Uterus (tissue), 4 donors: ENCODE data around the gene MS4A2. TPM values are rescaled to one million over a fixed set of nuclear protein-coding genes. Genes with fewer than 3 reads are reported as not detected.

Experiments used
- DNase-seq, 2 donors: peaks; one replicate each; pipeline ENCODE4 v3.0.0-alpha.2; 2019 to 2020
- H3K27ac ChIP-seq, 2 donors: fragments of 200-600 bp; sonication (generic); 1 replicate in 1 of 2; 2 replicates in 1 of 2; pipeline ENCODE4 v1.5.1; 2016 to 2018
- H3K27me3 ChIP-seq, 2 donors: fragments of 200-600 bp; sonication (generic); one replicate each; pipeline ENCODE4 v1.5.1; 2018 to 2019; ENCODE audit warnings: control low read depth in 1 of 2
- H3K36me3 ChIP-seq, 2 donors: fragments of 200-600 bp; sonication (generic); one replicate each; pipeline ENCODE4 v1.5.1; 2019; ENCODE audit warnings: control low read depth in 1 of 2
- H3K4me1 ChIP-seq, 2 donors: fragments of 200-600 bp; sonication (generic); one replicate each; pipeline ENCODE4 v1.5.1; 2018 to 2019; ENCODE audit warnings: control low read depth in 1 of 2
- H3K4me3 ChIP-seq, 2 donors: fragments of 200-600 bp; sonication (generic); 1 replicate in 1 of 2; 2 replicates in 1 of 2; pipeline ENCODE4 v1.5.1; 2018 to 2019; ENCODE audit warnings: mild to moderate bottlenecking in 1 of 2
- H3K9me3 ChIP-seq, 2 donors: fragments of 200-600 bp; sonication (generic); one replicate each; pipeline ENCODE4 v1.5.1; 2019; ENCODE audit warnings: control low read depth in 1 of 2
- CTCF ChIP-seq, 4 experiments: fragments of 200-600 bp in 2 of 4; fragments of 450-650 bp in 2 of 4; sonication (generic) in 2 of 4; IDR thresholded peaks; one replicate each; pipeline ENCODE4 v1.5.1; 2016 to 2019; ENCODE audit warnings: antibody characterized with exemption in 4 of 4, mild to moderate bottlenecking in 2 of 4, moderate library complexity in 1 of 4
- POLR2A ChIP-seq, 2 donors: fragments of 450-650 bp; IDR thresholded peaks; one replicate each; pipeline ENCODE4 v1.6.1; 2016; ENCODE audit warnings: antibody characterized with exemption in 2 of 2, mild to moderate bottlenecking in 1 of 2, moderate library complexity in 1 of 2
- intact Hi-C: fragments of 100-400 bp; cut with DNase I; formaldehyde crosslinking; loops from one replicate; pipeline ENCODE4 v1.15.1; 2023; ENCODE audit warnings: low total_unique reads
- total RNA-seq, 4 donors: library from RNA; depleted of rRNA in 3 of 4; stranded (reverse); fragments of >200 nt in 3 of 4; gene quantifications; one replicate each; pipeline versions ENCODE4 v1.1.0 to v1.2.4, GENCODE V29; 2014 to 2023
- donor health status: DM: yes; HTN: yes; CAD: no.

Gene MS4A2
- total RNA-seq, 4 donors from 2014 or later = 0.62 to 3.2 (median 0.88) TPM

- H3K4me1 ChIP-seq = no peaks in the 10 kb centered on the region
- TF ChIP-seq CTCF (IDR thresholded peaks at IDR 0.05) = no peak
- no peak for TF ChIP-seq POLR2A (IDR thresholded peaks at IDR 0.05)
- no peaks in the 10 kb centered on the region for H3K27me3 ChIP-seq
- no peak overlapping the region for H3K27ac ChIP-seq
- no peak overlapping the region for H3K4me3 ChIP-seq
- no peak for DNase-seq
- intact Hi-C loops = no loop called here
- H3K9me3 ChIP-seq = no peaks in the 10 kb centered on the region
- H3K36me3 ChIP-seq = no peaks in the 10 kb centered on the region
These were observed 11.1 kb upstream of the MS4A2 start for GRCh38 chr11:60077216-60077817.

- no peak for TF ChIP-seq CTCF (IDR thresholded peaks at IDR 0.05)
- no peak for TF ChIP-seq POLR2A (IDR thresholded peaks at IDR 0.05)
- H3K27me3 ChIP-seq = no peaks in the 10 kb centered on the region
- H3K4me3 ChIP-seq = no peak overlapping the region
- H3K36me3 ChIP-seq = no peaks in the 10 kb centered on the region
- H3K27ac ChIP-seq = no peak overlapping the region
- intact Hi-C loops = no loop called here
- DNase-seq = no peak
- H3K9me3 ChIP-seq = no peaks in the 10 kb centered on the region
- H3K4me1 ChIP-seq = no peaks in the 10 kb centered on the region
These were observed 10.5 kb upstream of the MS4A2 start for GRCh38 chr11:60077981-60078380.

- no peaks in the 10 kb centered on the region for H3K4me1 ChIP-seq
- no peak for DNase-seq
- intact Hi-C loops = no loop called here
- no peaks in the 10 kb centered on the region for H3K9me3 ChIP-seq
- TF ChIP-seq POLR2A (IDR thresholded peaks at IDR 0.05) (no peak), CTCF (IDR thresholded peaks at IDR 0.05) (no peak)
- no peak overlapping the region for H3K27ac ChIP-seq
- H3K36me3 ChIP-seq = no peaks in the 10 kb centered on the region
- H3K27me3 ChIP-seq = no peaks in the 10 kb centered on the region
- no peak overlapping the region for H3K4me3 ChIP-seq
These were observed 9.7 kb upstream of the MS4A2 start for GRCh38 chr11:60078745-60079144.

GRCh38 chr11:60080535-60080934 is 7.9 kb upstream of the MS4A2 start:
- intact Hi-C loops = no loop called here
- DNase-seq = no peak
- no peak overlapping the region for H3K4me3 ChIP-seq
- H3K4me1 ChIP-seq = no peaks in the 10 kb centered on the region
- TF ChIP-seq CTCF (IDR thresholded peaks at IDR 0.05) (no peak), POLR2A (IDR thresholded peaks at IDR 0.05) (no peak)
- H3K9me3 ChIP-seq = no peaks in the 10 kb centered on the region
- H3K36me3 ChIP-seq = no peaks in the 10 kb centered on the region
- H3K27me3 ChIP-seq = no peaks in the 10 kb centered on the region
- no peak overlapping the region for H3K27ac ChIP-seq

GRCh38 chr11:60084631-60085273 is 3.7 kb upstream of the MS4A2 start:
- H3K27me3 ChIP-seq = no peaks in the 10 kb centered on the region

More at GRCh38 chr11:60084631-60085273, 3.7 kb upstream of the MS4A2 start:
- H3K4me1 ChIP-seq = no peaks in the 10 kb centered on the region
- no peak overlapping the region for H3K4me3 ChIP-seq
- DNase-seq = no peak
- TF ChIP-seq CTCF (IDR thresholded peaks at IDR 0.05) (no peak), POLR2A (IDR thresholded peaks at IDR 0.05) (no peak)
- no peaks in the 10 kb centered on the region for H3K9me3 ChIP-seq
- H3K27ac ChIP-seq = no peak overlapping the region
- intact Hi-C loops = no loop called here
- H3K36me3 ChIP-seq = no peaks in the 10 kb centered on the region
